NCI-H2196 treated with DMSO at 0.1 percent for 48 hours (cell line): Measurements from ENCODE around the gene RPS4Y1.

ENCODE experiments used
- DNase-seq: peaks from one replicate; lab custom pipeline; 2025; ENCODE audit not compliant: unreplicated experiment; lab: John Stamatoyannopoulos, UW

The RPS4Y1 gene

DNA sequence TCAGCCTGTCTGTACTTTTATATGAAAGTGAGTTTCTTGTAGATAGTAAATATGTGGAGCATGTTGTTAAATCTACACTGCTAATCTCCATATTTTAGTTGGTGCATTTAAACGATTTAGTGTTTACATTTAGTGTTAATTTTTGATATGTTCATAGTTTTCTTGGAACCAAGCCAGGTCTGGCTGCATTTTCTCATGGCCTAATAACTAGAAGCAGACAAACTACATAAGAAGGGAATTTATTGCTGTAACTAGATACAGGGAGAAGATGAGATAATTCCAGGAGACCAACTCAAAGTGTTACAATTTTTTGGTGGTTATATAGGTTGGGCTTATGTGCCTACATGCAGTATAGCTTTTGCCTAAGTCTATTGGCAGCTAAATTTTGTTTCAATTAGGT, 32.8 kb downstream of the RPS4Y1 start:
- no peak for DNase-seq

DNA sequence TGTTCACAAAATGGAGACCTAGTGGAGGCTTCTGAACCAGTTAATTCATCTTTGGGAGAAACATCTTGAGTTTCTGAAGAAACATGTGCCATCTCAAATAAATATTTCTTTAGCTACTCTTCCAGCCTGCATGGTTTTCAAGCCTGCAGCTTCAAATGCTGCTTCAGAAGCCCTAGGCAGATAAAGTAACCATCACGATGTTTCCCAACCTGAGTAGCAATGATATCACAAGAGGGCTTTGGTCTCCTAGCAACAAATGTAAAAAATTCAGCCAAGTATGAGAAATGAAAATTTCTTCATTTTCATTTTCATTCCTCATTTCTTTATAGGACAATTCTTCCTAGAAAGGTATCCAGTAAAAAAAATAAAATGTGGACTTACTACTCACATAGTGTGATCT, 42.2 kb downstream of the RPS4Y1 start:
- DNase-seq = no peak

- DNase-seq = no peak
Measured at GRCh38 chrY:2885880-2886279, 44.5 kb downstream of the RPS4Y1 start.

DNA sequence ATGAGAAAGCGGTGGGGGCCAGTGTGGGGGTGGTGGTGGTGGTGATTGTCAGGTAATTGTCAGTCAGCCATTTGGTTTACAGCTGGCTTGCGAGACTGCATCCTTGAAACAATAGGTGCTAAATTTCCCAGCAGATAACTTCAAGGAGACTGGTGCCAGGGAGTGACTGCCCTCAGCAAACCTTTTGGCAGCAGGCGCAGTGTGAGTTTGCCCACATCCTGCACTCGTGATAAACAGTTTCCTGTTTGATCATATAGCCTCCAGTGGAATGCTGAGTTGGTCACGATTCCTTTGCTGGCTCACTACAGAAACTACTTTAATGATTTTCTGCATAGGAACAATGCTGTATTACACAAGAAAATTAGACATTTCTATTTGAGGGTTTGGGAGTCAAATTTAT, 46.0 kb downstream of the RPS4Y1 start:
- DNase-seq = no peak

GRCh38 chrY:2887955-2888354, 46.6 kb downstream of the RPS4Y1 start:
- no peak for DNase-seq

GRCh38 chrY:2893471-2893870, 52.1 kb downstream of the RPS4Y1 start:
- no peak for DNase-seq

DNA sequence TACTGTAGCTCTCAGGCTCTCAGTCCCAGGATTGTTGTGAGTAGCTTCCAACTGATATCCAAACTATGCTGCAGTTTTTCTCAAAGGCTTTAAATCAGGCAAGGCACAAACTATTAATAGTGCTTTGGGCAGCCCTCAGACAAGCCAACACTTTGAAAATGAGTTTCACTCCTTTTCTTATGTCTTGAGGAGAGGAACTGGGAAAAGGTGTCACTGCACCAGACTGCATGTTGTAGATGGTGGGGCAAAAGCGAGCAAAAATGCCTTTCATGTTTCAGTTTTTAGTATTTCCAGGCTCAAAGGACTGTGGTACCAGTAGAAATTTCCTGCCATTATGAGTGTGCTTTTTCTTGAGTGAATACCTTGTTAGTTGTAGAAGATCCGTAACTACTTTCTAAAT, 54.6 kb downstream of the RPS4Y1 start:
- DNase-seq = no peak

GRCh38 chrY:2907356-2907755, 66.0 kb downstream of the RPS4Y1 start:
- no peak for DNase-seq

DNA sequence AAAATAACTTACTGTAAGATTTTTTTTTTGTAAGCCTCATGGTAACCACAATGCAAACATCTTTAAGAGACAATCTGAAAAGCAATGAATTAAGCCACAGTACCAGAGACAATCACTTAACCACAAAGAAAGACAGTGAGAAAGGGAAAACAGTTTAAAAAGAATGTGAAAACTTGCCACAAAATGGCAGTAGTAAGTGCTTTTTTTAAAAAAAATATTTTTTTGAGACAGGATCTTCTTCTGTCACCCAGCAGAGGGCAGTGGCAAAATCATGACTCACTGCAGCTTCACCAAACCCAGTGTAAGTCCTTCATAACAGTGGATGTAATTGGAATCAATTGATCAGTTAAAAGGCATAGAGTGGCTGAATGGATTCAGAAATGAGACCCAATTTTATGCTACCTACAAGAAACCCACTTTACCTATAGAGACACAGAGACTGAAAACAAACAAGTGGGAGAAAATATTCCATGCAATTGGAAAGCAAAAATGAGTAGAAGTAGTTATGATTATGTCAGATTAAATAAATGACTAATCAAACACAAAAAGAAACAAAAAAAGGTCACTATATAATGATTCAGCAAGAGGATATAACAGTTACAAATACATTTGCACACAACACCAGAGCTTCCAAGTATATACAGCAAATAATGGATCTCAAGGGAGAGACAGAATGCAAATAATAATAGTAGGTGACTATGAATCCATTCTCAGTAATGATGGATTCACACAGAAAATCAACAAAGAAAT, 71.8 kb downstream of the RPS4Y1 start:
- no peak for DNase-seq
